ENCODE data around the gene GRM8.

Gene GRM8

GRCh38 chr7:127146746-127147536, 105.8 kb downstream of the GRM8 start:
- no peak for DNase-seq

GRCh38 chr7:127137146-127137545, 115.6 kb downstream of the GRM8 start:
- no peak for DNase-seq

GRCh38 chr7:127135871-127136485, 116.8 kb downstream of the GRM8 start:
- no peak for DNase-seq

- DNase-seq = no peak
These were observed 129.5 kb downstream of the GRM8 start for GRCh38 chr7:127123220-127123619.

GRCh38 chr7:127119517-127119916, 133.2 kb downstream of the GRM8 start:
- no peak for DNase-seq

GRCh38 chr7:127114742-127115265, 137.9 kb downstream of the GRM8 start:
- DNase-seq = no peak

GRCh38 chr7:127107601-127108007, 145.1 kb downstream of the GRM8 start:
- DNase-seq = peak in 1 of 2 experiments; percentile 10

GRCh38 chr7:127093340-127093739, 159.4 kb downstream of the GRM8 start:
- DNase-seq = no peak

GRCh38 chr7:127091620-127092019, 161.1 kb downstream of the GRM8 start:
- no peak for DNase-seq

- no peak for DNase-seq
These were observed 163.6 kb downstream of the GRM8 start for GRCh38 chr7:127089146-127089545.

- DNase-seq = no peak
These were observed 171.2 kb downstream of the GRM8 start for GRCh38 chr7:127081539-127081938.

- DNase-seq = no peak
These were observed 172.2 kb downstream of the GRM8 start for GRCh38 chr7:127080576-127080975.

GRCh38 chr7:127066974-127067373, 185.8 kb downstream of the GRM8 start:
- DNase-seq = no peak

- no peak for DNase-seq
These were observed 193.3 kb downstream of the GRM8 start for GRCh38 chr7:127059475-127059874.

- DNase-seq = no peak
These were observed 194.8 kb downstream of the GRM8 start for GRCh38 chr7:127057918-127058317.

GRCh38 chr7:127056202-127056601, 196.5 kb downstream of the GRM8 start:
- no peak for DNase-seq

GRCh38 chr7:127047521-127047920, 205.2 kb downstream of the GRM8 start:
- DNase-seq = no peak

- DNase-seq = no peak
These were observed 210.9 kb downstream of the GRM8 start for GRCh38 chr7:127041689-127042452.

GRCh38 chr7:127040042-127040441, 212.7 kb downstream of the GRM8 start:
- DNase-seq = no peak

GRCh38 chr7:127039541-127039940, 213.2 kb downstream of the GRM8 start:
- DNase-seq = no peak

- no peak for DNase-seq
These were observed 217.4 kb downstream of the GRM8 start for GRCh38 chr7:127035203-127035849.

- DNase-seq = no peak
These were observed 218.4 kb downstream of the GRM8 start for GRCh38 chr7:127034186-127034806.

- no peak for DNase-seq
These were observed 222.9 kb downstream of the GRM8 start for GRCh38 chr7:127029823-127030222.

Measured in NCI-H187 (cell line).